Esophagus squamous epithelium (tissue), 5 donors: ENCODE data around the gene RASAL2. TPM values are rescaled to one million over a fixed set of nuclear protein-coding genes. Genes with fewer than 3 reads are reported as not detected.

ENCODE experiments used
- DNase-seq: peaks from one replicate; lab custom pipeline; 2025; lab: John Stamatoyannopoulos, UW
- H3K27ac ChIP-seq, 4 donors: fragments of 200-600 bp; sonication (generic); one replicate each; pipeline ENCODE4 v1.5.1; 2016 to 2019; ENCODE audit warnings: mild to moderate bottlenecking in 1 of 4
- H3K27me3 ChIP-seq, 4 donors: fragments of 200-600 bp; sonication (generic); 1 replicate in 3 of 4; 2 replicates in 1 of 4; pipeline versions ENCODE4 v1.5.1 to v1.6.0; 2017 to 2021; ENCODE audit warnings: antibody characterized with exemption in 1 of 4
- H3K36me3 ChIP-seq, 3 donors: fragments of 200-600 bp; sonication (generic); one replicate each; pipeline ENCODE4 v1.5.1; 2016 to 2019
- H3K4me1 ChIP-seq, 3 donors: fragments of 200-600 bp; sonication (generic); one replicate each; pipeline ENCODE4 v1.5.1; 2017 to 2019
- H3K4me3 ChIP-seq, 4 donors: fragments of 200-600 bp; sonication (generic); 1 replicate in 3 of 4; 2 replicates in 1 of 4; pipeline ENCODE4 v1.5.1; 2016 to 2019; ENCODE audit warnings: mild to moderate bottlenecking in 2 of 4, moderate library complexity in 1 of 4
- H3K9me3 ChIP-seq, 3 donors: fragments of 200-600 bp; sonication (generic); one replicate each; pipeline ENCODE4 v1.5.1; 2016 to 2019
- POLR2A ChIP-seq, 4 donors: fragments of 450-650 bp; IDR thresholded peaks; one replicate each; pipeline ENCODE4 v1.6.1; 2017; ENCODE audit warnings: antibody characterized with exemption in 4 of 4, mild to moderate bottlenecking in 4 of 4, moderate library complexity in 3 of 4
- WGBS, 2 donors: methylation state at CpG; one replicate each; pipeline ENCODE4 v1.1.5; 2018; 5-methylcytosine and 5-hydroxymethylcytosine counted together
- intact Hi-C: fragments of 100-400 bp; cut with DNase I; formaldehyde crosslinking; loops from one replicate; pipeline ENCODE4 v1.15.0; 2022
- total RNA-seq, 4 donors: library from RNA; depleted of rRNA; stranded (reverse); fragments of >200 nt; gene quantifications; one replicate each; pipeline ENCODE4 v1.1.0, GENCODE V29; 2016
- TF ChIP-seq, protein P1 (sequence below), 6 experiments: fragments of 450-650 bp in 4 of 6; fragments of 200-600 bp in 2 of 6; sonication (generic) in 2 of 6; IDR thresholded peaks; one replicate each; pipeline ENCODE4 v1.5.1; 2016 to 2019; ENCODE audit warnings: antibody characterized with exemption in 6 of 6, mild to moderate bottlenecking in 4 of 6, moderate library complexity in 4 of 6
- donor health status: DM: yes; HTN: yes; CAD: no.

The RASAL2 gene
- total RNA-seq, 4 donors from 2014 or later = 20.4 to 29.8 (median 25.5) TPM

DNA sequence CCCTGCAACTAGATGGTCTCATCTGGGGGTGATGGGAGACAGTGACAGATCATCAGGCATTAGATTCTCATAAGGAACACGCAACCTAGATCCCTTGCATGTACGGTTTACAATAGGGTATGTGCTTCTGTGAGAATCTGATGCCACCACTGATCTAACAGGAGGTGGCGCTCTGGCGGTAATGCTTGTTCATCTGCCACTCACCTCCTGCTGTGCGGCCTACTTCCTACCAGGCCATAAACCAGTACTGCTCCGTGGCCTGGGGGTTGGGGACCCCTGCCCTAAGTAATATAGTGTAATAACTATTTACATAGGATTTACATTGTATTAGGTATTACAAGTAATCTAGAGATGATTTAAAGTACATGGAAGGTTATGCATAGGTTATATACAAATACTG, 267.9 kb downstream of the RASAL2 start:
- Histone ChIP-seq H3K4me1 (peaks cover 0 to 22% (median 0%) of the 10 kb centered on the region in 3 donors), H3K27ac (no peak overlapping the region), H3K4me3 (no peak overlapping the region), H3K27me3 (no peaks in the 10 kb centered on the region), H3K36me3 (no peaks in the 10 kb centered on the region), H3K9me3 (no peaks in the 10 kb centered on the region)
- intact Hi-C loops = no loop called here
- DNase-seq = no peak
- whole genome bisulfite sequencing, 2 donors = 87 to 98% methylated on average over 5 to 6 of the region's 6 CpGs
- TF ChIP-seq, protein P1, sequence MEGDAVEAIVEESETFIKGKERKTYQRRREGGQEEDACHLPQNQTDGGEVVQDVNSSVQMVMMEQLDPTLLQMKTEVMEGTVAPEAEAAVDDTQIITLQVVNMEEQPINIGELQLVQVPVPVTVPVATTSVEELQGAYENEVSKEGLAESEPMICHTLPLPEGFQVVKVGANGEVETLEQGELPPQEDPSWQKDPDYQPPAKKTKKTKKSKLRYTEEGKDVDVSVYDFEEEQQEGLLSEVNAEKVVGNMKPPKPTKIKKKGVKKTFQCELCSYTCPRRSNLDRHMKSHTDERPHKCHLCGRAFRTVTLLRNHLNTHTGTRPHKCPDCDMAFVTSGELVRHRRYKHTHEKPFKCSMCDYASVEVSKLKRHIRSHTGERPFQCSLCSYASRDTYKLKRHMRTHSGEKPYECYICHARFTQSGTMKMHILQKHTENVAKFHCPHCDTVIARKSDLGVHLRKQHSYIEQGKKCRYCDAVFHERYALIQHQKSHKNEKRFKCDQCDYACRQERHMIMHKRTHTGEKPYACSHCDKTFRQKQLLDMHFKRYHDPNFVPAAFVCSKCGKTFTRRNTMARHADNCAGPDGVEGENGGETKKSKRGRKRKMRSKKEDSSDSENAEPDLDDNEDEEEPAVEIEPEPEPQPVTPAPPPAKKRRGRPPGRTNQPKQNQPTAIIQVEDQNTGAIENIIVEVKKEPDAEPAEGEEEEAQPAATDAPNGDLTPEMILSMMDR (IDR thresholded peaks at IDR 0.05) = peak in 1 of 6 experiments; percentile 8
- TF ChIP-seq POLR2A (IDR thresholded peaks at IDR 0.05) = no peak

DNA sequence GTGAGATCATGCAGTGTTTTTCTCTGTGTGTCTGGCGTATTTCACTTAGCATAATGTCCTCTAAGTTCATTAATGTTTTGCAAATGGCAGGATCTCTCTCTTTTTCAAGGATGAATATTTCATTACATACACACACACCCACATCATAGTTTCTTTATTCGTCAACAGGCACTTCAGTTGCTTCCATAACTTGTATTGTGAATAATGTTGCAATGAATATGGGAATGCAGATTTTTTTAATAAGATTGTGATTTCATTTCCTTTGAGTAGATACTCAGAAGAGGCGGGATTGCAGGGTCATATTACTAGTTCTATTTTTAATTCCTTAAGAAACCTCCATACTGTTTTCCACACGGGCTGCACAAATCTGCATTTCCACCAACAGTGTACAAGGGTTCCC, 268.8 kb downstream of the RASAL2 start:
- DNase-seq = no peak

GRCh38 chr1:178364782-178365181, 270.9 kb downstream of the RASAL2 start:
- H3K27me3 ChIP-seq = no peaks in the 10 kb centered on the region
- H3K9me3 ChIP-seq = no peaks in the 10 kb centered on the region
- H3K36me3 ChIP-seq = no peaks in the 10 kb centered on the region
- H3K27ac ChIP-seq = no peak overlapping the region
- intact Hi-C loops = no loop called here
- no peak for TF ChIP-seq POLR2A (IDR thresholded peaks at IDR 0.05)
- TF ChIP-seq, protein P1 (IDR thresholded peaks at IDR 0.05) = no peak
- no peak overlapping the region for H3K4me3 ChIP-seq
- peaks cover 0 to 14% (median 0%) of the 10 kb centered on the region in 3 donors for H3K4me1 ChIP-seq
- no peak for DNase-seq
- 83 to 88% methylated on average over 1 of the region's 1 CpG for WGBS, 2 donors

More for the DNA sequence above, 268.8 kb downstream of the RASAL2 start:
- intact Hi-C loops = no loop called here
- H3K4me3 ChIP-seq = no peak overlapping the region
- H3K36me3 ChIP-seq = no peaks in the 10 kb centered on the region
- no peaks in the 10 kb centered on the region for H3K9me3 ChIP-seq
- H3K27ac ChIP-seq = no peak overlapping the region
- no peak for TF ChIP-seq POLR2A (IDR thresholded peaks at IDR 0.05)
- TF ChIP-seq, protein P1 (IDR thresholded peaks at IDR 0.05) = no peak
- no peaks in the 10 kb centered on the region for H3K27me3 ChIP-seq
- WGBS, 2 donors = 78 to 90% methylated on average over 4 of the region's 4 CpGs
- peaks cover 0 to 22% (median 0%) of the 10 kb centered on the region in 3 donors for H3K4me1 ChIP-seq

GRCh38 chr1:178367151-178367550, 273.2 kb downstream of the RASAL2 start:
- Histone ChIP-seq H3K27me3 (no peaks in the 10 kb centered on the region), H3K27ac (no peak overlapping the region)
- TF ChIP-seq, protein P1 (IDR thresholded peaks at IDR 0.05) = no peak
- TF ChIP-seq POLR2A (IDR thresholded peaks at IDR 0.05) = no peak

DNA sequence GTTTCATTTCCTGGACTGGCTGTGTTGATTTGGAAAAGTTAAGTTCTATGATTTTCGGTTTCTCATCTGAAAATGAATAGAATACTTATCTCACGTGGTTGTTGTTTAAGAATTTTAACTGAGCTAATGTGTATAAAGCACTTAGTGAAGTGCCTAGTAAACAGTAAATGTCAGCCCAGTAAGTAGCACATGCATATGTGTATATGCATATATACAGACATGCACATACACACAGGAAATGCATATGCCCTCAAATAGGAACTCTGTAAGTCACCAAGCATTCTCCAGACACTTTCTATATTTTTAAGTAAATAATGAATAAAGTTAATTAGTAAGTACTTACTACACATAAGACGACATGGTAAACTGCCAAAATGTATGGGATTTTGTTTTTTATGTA, 274.3 kb downstream of the RASAL2 start:
- no peak overlapping the region for H3K27ac ChIP-seq
- 62 to 90% methylated on average over 3 of the region's 3 CpGs for WGBS, 2 donors
- DNase-seq = no peak
- H3K4me1 ChIP-seq = peaks cover 0 to 16% (median 7%) of the 10 kb centered on the region in 3 donors
- no peaks in the 10 kb centered on the region for H3K36me3 ChIP-seq
- intact Hi-C loops = no loop called here
- H3K4me3 ChIP-seq = no peak overlapping the region
- no peak for TF ChIP-seq POLR2A (IDR thresholded peaks at IDR 0.05)
- TF ChIP-seq, protein P1 (IDR thresholded peaks at IDR 0.05) = no peak
- no peaks in the 10 kb centered on the region for H3K27me3 ChIP-seq
- no peaks in the 10 kb centered on the region for H3K9me3 ChIP-seq

More at GRCh38 chr1:178367151-178367550, 273.2 kb downstream of the RASAL2 start:
- H3K4me1 ChIP-seq = peaks cover 0 to 10% (median 1%) of the 10 kb centered on the region in 3 donors
- intact Hi-C loops = no loop called here
- no peaks in the 10 kb centered on the region for H3K36me3 ChIP-seq
- DNase-seq = no peak
- no peaks in the 10 kb centered on the region for H3K9me3 ChIP-seq
- no peak overlapping the region for H3K4me3 ChIP-seq
